Stromal cell of bone marrow (primary cell): ENCODE results near the gene LMX1B.
A peak's percentile ranks its signal among the peaks of the same experiment; 100 is the strongest.
"Not testable (repeated sequence)": the region's sequence is repeated elsewhere in the genome, so short reads cannot be mapped to it uniquely, and the experiment has no call there.

ENCODE experiments used
- DNase-seq: peaks from one replicate; pipeline ENCODE4 v3.0.0-alpha.2; 2012; ENCODE audit warnings: low read depth

LMX1B gene

DNA sequence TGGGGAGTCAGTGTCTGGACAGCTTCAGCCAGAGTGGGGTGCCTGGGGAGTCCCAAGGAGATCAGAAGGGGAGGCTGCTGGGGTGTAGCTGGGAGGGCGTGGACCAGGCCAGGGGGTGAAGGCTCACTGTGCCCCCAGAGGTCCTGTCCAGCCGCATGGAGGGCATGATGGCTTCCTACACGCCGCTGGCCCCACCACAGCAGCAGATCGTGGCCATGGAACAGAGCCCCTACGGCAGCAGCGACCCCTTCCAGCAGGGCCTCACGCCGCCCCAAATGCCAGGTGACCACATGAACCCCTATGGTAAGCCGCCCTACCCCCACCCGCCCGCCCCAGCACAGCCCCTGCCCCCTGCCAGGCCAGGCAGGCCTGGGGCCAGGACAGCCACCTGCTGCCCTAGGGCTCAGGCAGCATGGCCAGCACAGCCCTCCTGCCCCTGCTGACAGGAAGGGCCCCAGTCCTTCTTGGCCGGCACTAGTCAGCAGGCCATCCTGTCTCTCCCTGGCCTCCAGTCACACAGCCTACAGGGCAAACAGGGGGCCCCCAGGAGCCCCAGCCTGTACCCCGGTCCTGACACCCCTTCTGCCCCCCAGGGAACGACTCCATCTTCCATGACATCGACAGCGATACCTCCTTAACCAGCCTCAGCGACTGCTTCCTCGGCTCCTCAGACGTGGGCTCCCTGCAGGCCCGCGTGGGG lies 82.1 kb downstream of the LMX1B start:
- DNase-seq: no peak

GRCh38 chr9:126696401-126697145 lies 82.8 kb downstream of the LMX1B start:
- DNase-seq: no peak

- DNase-seq: no peak
These were observed 83.6 kb downstream of the LMX1B start for GRCh38 chr9:126697330-126697729.

- DNase-seq: no peak
These were observed 84.5 kb downstream of the LMX1B start for GRCh38 chr9:126698251-126698650.

DNA sequence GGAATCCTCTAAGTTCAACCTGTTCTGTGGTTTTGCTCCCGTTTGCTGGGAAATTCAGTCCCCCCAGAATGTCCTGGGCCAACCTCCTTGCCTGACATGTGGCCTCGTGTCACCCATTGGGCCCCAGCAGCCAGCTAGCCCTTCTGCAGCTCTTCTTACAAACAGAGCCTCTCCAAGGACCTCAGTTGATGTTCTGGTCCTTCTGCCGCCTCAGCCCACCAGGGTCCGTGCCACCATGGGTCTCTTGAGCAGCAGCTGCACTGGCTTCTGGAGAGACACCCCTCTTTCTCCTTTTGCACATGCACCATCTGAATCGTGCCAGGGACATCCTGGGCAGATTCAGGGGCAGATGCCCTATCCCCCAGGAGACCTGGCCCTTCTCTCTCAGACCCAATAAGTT lies 85.0 kb downstream of the LMX1B start:
- no peak for DNase-seq

GRCh38 chr9:126699401-126699881 lies 85.7 kb downstream of the LMX1B start:
- no peak for DNase-seq

DNA sequence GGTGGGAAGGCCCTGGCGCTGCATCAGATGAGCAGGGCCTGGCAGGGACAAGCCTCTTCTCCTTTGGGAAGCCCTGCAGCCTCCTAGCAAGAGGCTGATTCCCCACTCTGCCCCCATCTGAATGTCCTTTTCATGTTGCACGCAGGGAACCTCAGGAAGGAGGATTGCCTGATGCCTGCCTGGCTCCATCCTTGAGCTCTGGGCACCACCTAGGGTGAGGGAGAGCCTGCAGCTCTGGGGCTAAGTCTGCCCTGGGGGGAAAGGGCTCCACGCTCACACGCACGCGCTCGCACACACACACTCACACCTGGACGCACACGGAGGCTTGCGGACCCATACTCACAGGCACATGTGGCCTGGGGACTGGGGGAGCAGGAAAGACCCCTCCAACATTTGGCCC lies 86.6 kb downstream of the LMX1B start:
- no peak for DNase-seq

GRCh38 chr9:126700903-126701812 lies 87.4 kb downstream of the LMX1B start:
- no peak for DNase-seq

GRCh38 chr9:126701813-126702140 lies 88.0 kb downstream of the LMX1B start:
- DNase-seq: no peak

DNA sequence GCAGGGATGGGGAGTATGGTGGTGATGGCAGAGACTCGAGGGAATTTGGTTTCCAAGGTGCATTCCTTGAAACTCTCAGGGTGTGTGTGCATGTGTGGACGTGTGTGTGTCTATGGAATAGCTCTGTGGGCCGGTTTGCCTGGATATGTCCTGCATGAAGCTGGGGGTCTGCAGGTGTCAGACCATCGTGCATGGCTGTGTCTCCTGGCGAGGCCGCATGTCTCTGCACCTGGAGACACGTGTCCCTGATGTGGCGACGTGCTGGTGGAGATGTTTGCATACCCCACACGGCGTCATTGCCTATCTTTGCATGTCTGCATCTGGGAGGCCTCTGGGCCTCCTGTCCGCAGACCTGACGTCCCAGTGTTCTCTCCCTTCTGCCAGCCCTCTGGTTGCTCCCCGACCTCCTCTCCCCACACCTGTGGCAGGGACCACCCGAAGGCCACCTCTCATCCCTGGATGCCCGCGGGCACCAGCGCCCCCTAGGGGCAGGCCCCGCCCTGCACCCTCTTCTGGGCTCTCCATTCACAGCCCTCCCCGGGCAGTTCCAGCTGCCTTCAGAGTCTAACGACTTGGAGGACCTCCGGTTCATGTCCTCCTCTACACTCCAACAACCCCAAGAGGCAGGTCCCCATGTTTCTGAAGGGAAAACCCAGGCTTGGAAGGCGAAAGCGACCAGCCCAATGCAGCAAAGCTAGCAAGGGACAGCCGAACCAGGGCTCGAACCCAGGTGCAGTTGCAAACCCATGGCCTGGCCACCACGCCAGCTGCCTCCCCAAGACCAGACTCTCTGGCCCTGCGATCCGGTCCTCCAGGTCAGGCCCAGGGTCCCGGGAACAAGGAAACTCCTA lies 88.6 kb downstream of the LMX1B start:
- DNase-seq: no peak

- no peak for DNase-seq
These were observed 89.5 kb downstream of the LMX1B start for GRCh38 chr9:126703002-126703865.

DNA sequence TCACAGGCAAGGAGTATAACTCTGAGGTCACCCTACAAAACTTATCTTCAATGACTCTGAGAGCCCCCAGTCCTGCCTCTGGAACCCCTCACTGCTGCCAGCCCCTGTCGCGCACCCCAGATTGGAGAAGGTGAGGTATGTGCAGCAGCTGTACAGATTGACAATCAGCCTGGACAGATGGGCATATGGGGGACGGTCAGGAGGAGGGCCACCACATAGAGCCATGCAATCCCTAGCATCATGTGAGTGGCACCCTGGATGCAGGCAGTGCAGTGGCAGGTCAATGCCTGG lies 90.1 kb downstream of the LMX1B start:
- DNase-seq: no peak

DNA sequence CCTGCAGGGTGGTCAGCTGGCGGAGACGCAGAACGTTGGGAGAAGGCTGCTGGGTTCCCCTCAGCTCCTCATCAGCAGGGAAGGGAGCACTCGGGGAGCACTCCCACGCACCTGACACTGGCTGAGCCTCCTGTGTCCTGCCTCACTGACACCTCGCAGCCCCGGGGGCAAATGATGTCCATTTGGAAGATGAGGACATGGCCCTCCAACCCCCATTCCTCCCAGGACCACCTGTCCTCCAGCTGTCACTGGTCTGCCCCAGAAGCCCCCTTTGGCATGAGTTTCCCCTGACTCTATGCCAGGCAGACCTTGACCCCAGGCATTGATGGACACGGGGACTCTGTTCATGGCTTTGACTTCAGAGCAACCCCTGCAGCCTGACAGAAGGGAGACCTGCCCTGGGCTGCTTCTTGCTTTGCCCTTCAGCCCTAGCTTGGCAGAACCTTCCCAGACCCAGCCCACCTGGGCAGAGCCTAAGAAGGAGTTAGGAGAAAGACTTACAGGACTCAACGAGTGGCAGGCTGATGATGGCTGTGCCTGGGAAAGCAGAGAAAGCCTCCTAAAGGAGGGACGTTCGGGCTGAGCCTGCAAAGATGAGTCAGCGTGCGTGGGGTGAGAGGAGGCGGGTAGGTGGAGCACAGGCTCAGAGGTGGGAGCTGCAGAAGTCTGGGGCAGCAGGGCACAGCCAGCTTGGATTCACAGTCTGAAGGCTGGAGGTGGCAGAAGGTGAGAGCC lies 90.6 kb downstream of the LMX1B start:
- DNase-seq: peak; percentile 42

- DNase-seq: no peak
These were observed 91.4 kb downstream of the LMX1B start for GRCh38 chr9:126704892-126705766.

DNA sequence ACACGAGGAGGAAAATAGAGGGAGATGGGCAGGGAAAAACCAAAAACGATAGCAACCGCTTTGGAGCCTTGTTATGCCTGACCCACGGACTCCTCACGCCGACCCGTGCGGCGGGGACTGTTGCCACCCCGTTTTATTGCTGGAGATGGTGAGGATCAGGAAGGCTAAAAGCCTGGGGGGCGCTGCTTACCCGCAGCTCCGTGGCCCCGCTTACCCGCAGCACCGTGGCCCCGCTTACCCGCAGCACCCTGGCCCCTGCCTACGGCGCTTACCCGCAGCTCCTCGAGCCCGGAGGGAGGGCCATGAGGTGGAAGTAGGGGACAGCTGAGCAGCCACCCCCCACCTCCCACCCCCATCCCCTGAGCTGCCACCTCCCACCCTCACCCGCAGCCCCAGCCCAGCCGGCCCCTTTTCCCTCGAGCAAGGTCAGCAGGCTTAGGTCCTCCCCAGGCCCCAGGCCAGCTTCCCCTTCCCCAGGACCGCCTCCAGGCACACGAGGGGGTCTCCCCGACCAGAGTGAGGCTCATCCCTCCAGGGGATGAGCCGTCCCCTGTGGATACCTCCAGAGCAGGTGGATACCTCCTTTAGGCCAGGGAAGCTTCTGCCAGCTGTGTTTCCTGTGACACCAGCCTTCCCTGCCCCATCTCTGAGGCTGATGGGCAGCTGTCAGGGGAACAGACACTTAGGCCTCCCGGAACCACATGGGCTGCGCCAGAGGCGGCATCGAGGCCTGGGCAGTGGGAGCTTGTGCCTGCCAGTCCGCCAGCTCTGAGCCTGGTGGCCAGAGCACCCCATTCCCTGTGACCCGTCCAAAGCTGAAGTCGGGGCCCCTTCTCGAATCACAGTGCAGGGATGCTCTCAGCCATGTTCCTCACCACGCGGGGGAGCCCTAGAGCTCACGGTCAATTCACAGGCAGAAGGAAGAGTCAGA lies 92.3 kb downstream of the LMX1B start:
- DNase-seq: no peak

DNA sequence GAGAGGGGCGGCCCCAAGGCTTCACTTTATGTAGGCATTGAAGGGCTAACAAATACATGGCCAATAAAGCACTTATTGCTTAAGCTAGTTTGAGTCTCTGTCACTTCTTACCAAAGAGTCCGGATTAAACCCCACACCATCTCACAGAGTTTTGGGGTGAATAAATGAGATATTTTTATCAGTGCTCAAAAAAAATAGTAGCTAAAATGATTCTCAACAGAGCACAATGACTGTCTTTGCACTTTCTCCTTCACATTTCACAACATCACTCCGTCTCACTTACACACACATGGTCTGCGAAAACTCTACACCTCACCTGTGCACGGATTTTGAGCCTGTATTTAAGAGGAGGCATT lies 92.9 kb downstream of the LMX1B start:
- no peak for DNase-seq

DNA sequence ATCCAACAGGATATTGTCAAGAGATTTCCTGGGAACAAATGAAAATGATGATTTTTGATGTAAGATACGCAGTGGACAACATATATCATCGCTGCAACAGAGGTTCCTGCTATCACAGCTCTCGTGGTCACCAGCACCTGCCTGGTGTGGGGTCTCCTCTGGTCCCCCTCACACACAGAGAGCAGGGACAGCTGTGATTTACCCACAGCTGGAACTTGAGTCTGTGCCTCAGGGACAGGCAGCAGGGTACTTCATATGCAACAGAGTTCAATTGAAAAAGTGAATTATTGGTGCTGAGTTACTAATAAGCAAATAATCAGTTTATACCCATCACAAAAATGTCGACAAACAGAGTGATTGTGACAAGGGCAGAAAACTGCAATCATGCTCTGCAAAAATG lies 93.4 kb downstream of the LMX1B start:
- no peak for DNase-seq

- not testable (repeated sequence) for DNase-seq
These were observed 94.0 kb downstream of the LMX1B start for GRCh38 chr9:126707712-126708111.
